Osteoblast (primary cell): ENCODE measurements around the gene OTOP1. TPM values are rescaled to one million over a fixed set of nuclear protein-coding genes. Genes with fewer than 3 reads are reported as not detected.
"Not testable (repeated sequence)": the region's sequence is repeated elsewhere in the genome, so short reads cannot be mapped to it uniquely, and the experiment has no call there.

ENCODE experiments used
- DNase-seq: peaks from one replicate; pipeline ENCODE4 v3.0.0; 2011; ENCODE audit warnings: low spot score, mixed read lengths; ENCODE audit not compliant: insufficient read length; ENCODE audit errors: missing footprints
- H2AFZ ChIP-seq: 2 replicates; pipeline ENCODE4 v1.6.0; 2011; ENCODE audit warnings: mild to moderate bottlenecking, low read length
- H3K27ac ChIP-seq: 2 replicates; pipeline ENCODE4 v1.5.1; 2011; ENCODE audit warnings: mild to moderate bottlenecking, low read depth, low read length, moderate library complexity
- H3K27me3 ChIP-seq: 2 replicates; pipeline ENCODE4 v1.6.0; 2012; ENCODE audit warnings: mild to moderate bottlenecking, control low read depth, inconsistent platforms, low read length, moderate library complexity; ENCODE audit not compliant: insufficient read depth
- H3K36me3 ChIP-seq: 2 replicates; pipeline ENCODE4 v1.5.1; 2011; ENCODE audit warnings: mild to moderate bottlenecking, low read length, control low read depth, moderate library complexity; ENCODE audit not compliant: insufficient read depth
- H3K4me1 ChIP-seq: 2 replicates; pipeline ENCODE4 v1.5.1; 2011; ENCODE audit warnings: mild to moderate bottlenecking, low read length, control low read depth, moderate library complexity; ENCODE audit not compliant: insufficient read depth
- H3K4me2 ChIP-seq: 2 replicates; pipeline ENCODE4 v1.6.0; 2011; ENCODE audit warnings: mild to moderate bottlenecking, low read length; ENCODE audit not compliant: insufficient read depth
- H3K4me3 ChIP-seq: fragments of 200-600 bp; sonication (generic); 3 replicates; pipeline ENCODE4 v1.5.1; 2012; ENCODE audit warnings: mild to moderate bottlenecking, low read length, inconsistent platforms; ENCODE audit not compliant: insufficient read depth
- H3K79me2 ChIP-seq: 2 replicates; pipeline ENCODE4 v1.6.0; 2012; ENCODE audit warnings: mild to moderate bottlenecking, low read length, control low read depth, inconsistent platforms; ENCODE audit not compliant: insufficient read depth
- H3K9me3 ChIP-seq: 2 replicates; pipeline ENCODE4 v1.5.1; 2011; ENCODE audit warnings: low read depth, low read length, control low read depth
- H4K20me1 ChIP-seq: 2 replicates; pipeline ENCODE4 v1.6.0; 2012; ENCODE audit warnings: mild to moderate bottlenecking, low read length, control low read depth; ENCODE audit not compliant: insufficient read depth
- total RNA-seq: library from RNA; depleted of rRNA; stranded (reverse); fragments of >200 nt; gene quantifications from 2 replicates; pipeline ENCODE4 v1.2.3, GENCODE V29; 2012
- TF ChIP-seq, protein P1 (sequence below): IDR thresholded peaks from 2 replicates; pipeline ENCODE4 v1.5.1; 2011; ENCODE audit warnings: mild to moderate bottlenecking, low read depth, low read length, moderate library complexity; ENCODE audit errors: extremely low read depth

OTOP1 gene
- total RNA-seq, 1 donor: not detected

DNA sequence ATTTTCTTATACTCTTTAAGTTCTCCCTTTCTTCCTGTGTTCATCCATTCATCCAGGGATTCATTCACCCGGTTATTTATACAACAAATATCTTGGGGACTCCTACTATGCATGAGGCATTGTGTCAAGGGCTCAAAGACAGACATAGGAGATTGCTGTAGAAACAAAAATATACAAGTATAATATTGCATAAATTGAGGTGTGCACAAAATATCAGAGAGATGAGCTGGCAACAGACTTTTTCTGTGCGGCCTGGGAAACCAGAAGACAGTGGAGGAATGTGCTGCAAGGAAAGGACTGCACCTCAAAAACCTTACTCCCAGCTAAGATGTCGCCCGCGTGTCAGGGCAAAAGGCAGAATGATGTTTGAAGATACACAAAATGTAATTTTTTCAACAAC lies 9.6 kb downstream of the OTOP1 start:
- no peak overlapping the region for H3K4me2 ChIP-seq
- H3K4me1 ChIP-seq: no peaks in the 10 kb centered on the region
- H3K79me2 ChIP-seq: no peaks in the 10 kb centered on the region
- H4K20me1 ChIP-seq: no peaks in the 10 kb centered on the region
- peaks cover 3% of the 10 kb centered on the region for H3K27me3 ChIP-seq
- no peak overlapping the region for H3K27ac ChIP-seq
- DNase-seq: no peak
- no peaks in the 10 kb centered on the region for H3K9me3 ChIP-seq
- no peak overlapping the region for H2AFZ ChIP-seq
- TF ChIP-seq, protein P1, sequence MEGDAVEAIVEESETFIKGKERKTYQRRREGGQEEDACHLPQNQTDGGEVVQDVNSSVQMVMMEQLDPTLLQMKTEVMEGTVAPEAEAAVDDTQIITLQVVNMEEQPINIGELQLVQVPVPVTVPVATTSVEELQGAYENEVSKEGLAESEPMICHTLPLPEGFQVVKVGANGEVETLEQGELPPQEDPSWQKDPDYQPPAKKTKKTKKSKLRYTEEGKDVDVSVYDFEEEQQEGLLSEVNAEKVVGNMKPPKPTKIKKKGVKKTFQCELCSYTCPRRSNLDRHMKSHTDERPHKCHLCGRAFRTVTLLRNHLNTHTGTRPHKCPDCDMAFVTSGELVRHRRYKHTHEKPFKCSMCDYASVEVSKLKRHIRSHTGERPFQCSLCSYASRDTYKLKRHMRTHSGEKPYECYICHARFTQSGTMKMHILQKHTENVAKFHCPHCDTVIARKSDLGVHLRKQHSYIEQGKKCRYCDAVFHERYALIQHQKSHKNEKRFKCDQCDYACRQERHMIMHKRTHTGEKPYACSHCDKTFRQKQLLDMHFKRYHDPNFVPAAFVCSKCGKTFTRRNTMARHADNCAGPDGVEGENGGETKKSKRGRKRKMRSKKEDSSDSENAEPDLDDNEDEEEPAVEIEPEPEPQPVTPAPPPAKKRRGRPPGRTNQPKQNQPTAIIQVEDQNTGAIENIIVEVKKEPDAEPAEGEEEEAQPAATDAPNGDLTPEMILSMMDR: no peak
- no peaks in the 10 kb centered on the region for H3K36me3 ChIP-seq
- H3K4me3 ChIP-seq: no peak overlapping the region

DNA sequence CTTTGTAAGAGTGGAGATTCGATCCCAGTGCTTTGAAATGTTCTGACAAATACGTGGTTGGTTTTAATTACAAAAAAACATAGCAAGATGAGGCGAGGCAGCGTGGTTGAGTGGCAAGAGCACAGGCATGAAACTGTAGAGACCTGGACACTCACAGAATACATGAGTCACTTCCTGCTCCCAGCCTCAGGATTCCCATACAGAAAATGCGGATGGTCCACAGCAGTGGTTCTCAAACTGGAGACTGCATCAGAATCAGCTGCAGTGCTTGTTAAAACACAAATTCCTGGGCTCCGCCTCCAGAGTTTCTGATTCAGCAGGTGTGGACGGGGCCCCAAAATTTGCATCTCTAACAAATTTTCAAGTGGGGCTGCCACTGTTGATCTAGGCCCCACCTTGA lies 10.1 kb downstream of the OTOP1 start:
- no peak overlapping the region for H2AFZ ChIP-seq
- DNase-seq: no peak
- no peak overlapping the region for H3K4me3 ChIP-seq
- H3K36me3 ChIP-seq: no peaks in the 10 kb centered on the region
- peaks cover 5% of the 10 kb centered on the region for H3K27me3 ChIP-seq
- no peaks in the 10 kb centered on the region for H3K9me3 ChIP-seq
- no peak overlapping the region for H3K4me2 ChIP-seq
- H3K4me1 ChIP-seq: no peaks in the 10 kb centered on the region
- TF ChIP-seq, protein P1: no peak
- no peak overlapping the region for H3K27ac ChIP-seq
- no peaks in the 10 kb centered on the region for H4K20me1 ChIP-seq
- H3K79me2 ChIP-seq: no peaks in the 10 kb centered on the region

DNA sequence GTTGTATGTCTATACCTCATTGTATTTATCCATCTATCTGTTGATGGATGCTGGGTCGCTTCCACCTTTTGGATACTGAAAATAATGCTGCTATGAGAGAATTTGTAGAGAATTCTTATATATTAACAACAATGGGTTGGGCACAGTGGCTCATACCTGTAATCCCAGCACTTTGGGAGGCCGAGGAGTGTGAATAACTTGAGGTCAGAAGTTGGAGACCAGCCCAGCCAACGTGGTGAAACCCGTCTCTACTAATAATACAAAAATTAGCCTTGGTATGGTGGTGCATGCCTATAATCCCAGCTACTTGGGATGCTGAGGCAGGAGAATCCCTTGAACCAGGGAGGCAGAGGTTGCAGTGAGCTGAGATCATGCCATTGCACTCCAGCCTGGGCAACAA lies 13.1 kb downstream of the OTOP1 start:
- H3K27ac ChIP-seq, H3K4me3 ChIP-seq, H3K36me3 ChIP-seq, H3K4me1 ChIP-seq, DNase-seq, H3K4me2 ChIP-seq, H4K20me1 ChIP-seq, H3K79me2 ChIP-seq, H2AFZ ChIP-seq, H3K9me3 ChIP-seq: not testable (repeated sequence)
- peaks cover 12% of the 10 kb centered on the region for H3K27me3 ChIP-seq

DNA sequence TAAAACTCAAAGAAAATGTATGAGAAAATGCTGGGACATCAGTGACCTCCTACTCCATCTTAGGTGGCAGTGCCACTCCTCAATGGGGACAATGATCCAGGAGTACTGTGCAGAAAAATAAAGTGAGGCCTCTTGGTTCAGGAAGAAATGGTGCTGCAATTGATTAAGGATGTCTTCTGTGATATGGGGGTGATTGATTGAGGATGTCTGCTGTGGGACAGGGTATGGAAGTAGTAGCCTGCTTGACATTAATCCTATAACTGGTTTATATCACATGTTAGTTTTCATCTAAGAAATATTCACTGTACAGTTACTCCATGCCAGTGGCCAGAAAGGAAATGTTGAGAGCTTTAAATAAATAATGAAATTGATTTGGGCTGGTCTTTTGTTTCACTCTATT lies 20.5 kb downstream of the OTOP1 start:
- Histone ChIP-seq H3K27me3 (peaks cover 24% of the 10 kb centered on the region), H2AFZ (no peak overlapping the region), H3K4me3 (no peak overlapping the region), H3K36me3 (no peaks in the 10 kb centered on the region), H3K4me1 (no peaks in the 10 kb centered on the region), H3K27ac (no peak overlapping the region), H3K4me2 (no peak overlapping the region), H3K9me3 (no peaks in the 10 kb centered on the region), H4K20me1 (no peaks in the 10 kb centered on the region), H3K79me2 (no peaks in the 10 kb centered on the region)
- DNase-seq: no peak
- TF ChIP-seq, protein P1: no peak

DNA sequence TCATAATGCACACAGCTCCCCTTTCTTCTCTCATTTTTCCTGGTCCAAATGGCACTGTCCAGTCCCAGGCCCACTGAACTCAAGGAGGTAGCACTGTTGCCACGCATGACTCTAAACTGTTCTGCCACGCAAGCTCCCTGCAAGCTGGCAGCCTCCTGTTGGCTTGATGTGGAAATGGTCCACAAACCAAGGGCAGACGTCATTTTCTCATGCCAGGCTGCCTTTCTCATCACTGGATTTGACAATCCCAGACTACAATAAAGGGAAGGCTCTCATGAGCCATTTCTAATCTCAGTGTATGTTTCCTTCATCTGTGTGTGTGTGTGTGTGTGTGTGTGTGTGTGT lies 22.4 kb downstream of the OTOP1 start:
- DNase-seq: no peak
- TF ChIP-seq, protein P1: no peak
- no peaks in the 10 kb centered on the region for H3K9me3 ChIP-seq
- H4K20me1 ChIP-seq: no peaks in the 10 kb centered on the region
- no peak overlapping the region for H2AFZ ChIP-seq
- H3K4me2 ChIP-seq: no peak overlapping the region
- peaks cover 16% of the 10 kb centered on the region for H3K27me3 ChIP-seq
- no peaks in the 10 kb centered on the region for H3K4me1 ChIP-seq
- no peak overlapping the region for H3K27ac ChIP-seq
- H3K79me2 ChIP-seq: no peaks in the 10 kb centered on the region
- no peaks in the 10 kb centered on the region for H3K36me3 ChIP-seq
- no peak overlapping the region for H3K4me3 ChIP-seq
